MCF 10A (cell line): ENCODE data around the gene NSD1. TPM values are rescaled to one million over a fixed set of nuclear protein-coding genes. Genes with fewer than 3 reads are reported as not detected.

Experiments
- BruUV-seq: library from RNA; stranded (reverse); fragments of 400-500 nt; replicated peaks from 2 replicates; lab custom pipeline; 2021; lab: Mats Ljungman, UMichigan
- CTCF ChIA-PET: fragments of 300-600 bp; sonication (Branson Sonifier 250); formaldehyde crosslinking; extraction: SDS; loops from one replicate; lab custom pipeline; 2021; ENCODE audit warnings: antibody characterized with exemption, inconsistent platforms; lab: Yijun Ruan, JAX
- POLR2A ChIA-PET: fragments of 300-600, 350-650 bp; sonication (Branson Sonifier 250); formaldehyde crosslinking; extraction: SDS; loops from one replicate; lab custom pipeline; 2020; ENCODE audit warnings: antibody characterized with exemption, inconsistent platforms; lab: Yijun Ruan, JAX
- DNase-seq: peaks from one replicate; pipeline ENCODE4 v3.0.0-alpha.2; 2018; ENCODE audit not compliant: unreplicated experiment
- H3K27ac Mint-ChIP-seq: one replicate; pipeline ENCODE4 v1.8.0; 2022; ENCODE audit warnings: mild to moderate bottlenecking, low read depth, mixed read lengths; ENCODE audit not compliant: unreplicated experiment
- H3K27me3 Mint-ChIP-seq: one replicate; pipeline ENCODE4 v1.8.0; 2022; ENCODE audit warnings: mixed read lengths; ENCODE audit not compliant: insufficient read depth, unreplicated experiment
- H3K36me3 Mint-ChIP-seq: one replicate; pipeline ENCODE4 v1.8.0; 2022; ENCODE audit warnings: mild to moderate bottlenecking, moderate library complexity, mixed read lengths; ENCODE audit not compliant: insufficient read depth, unreplicated experiment
- H3K4me1 Mint-ChIP-seq: one replicate; pipeline ENCODE4 v1.8.0; 2022; ENCODE audit warnings: mixed read lengths; ENCODE audit not compliant: insufficient read depth, unreplicated experiment
- H3K4me3 Mint-ChIP-seq: one replicate; pipeline ENCODE4 v1.8.0; 2022; ENCODE audit warnings: mild to moderate bottlenecking, moderate library complexity, mixed read lengths; ENCODE audit not compliant: unreplicated experiment
- H3K9me3 Mint-ChIP-seq: one replicate; pipeline ENCODE4 v1.8.0; 2022; ENCODE audit warnings: mixed read lengths; ENCODE audit not compliant: unreplicated experiment
- CTCF ChIP-seq: fragments of 200-600 bp; IDR thresholded peaks from one replicate; pipeline ENCODE4 v1.8.0; 2022; ENCODE audit warnings: antibody characterized with exemption, mild to moderate bottlenecking; ENCODE audit not compliant: unreplicated experiment
- intact Hi-C: fragments of 100-400 bp; cut with micrococcal nuclease; formaldehyde crosslinking; loops from 2 replicates; pipeline ENCODE4 v1.14.1; 2022
- total RNA-seq: library from RNA; stranded (reverse); gene quantifications from 2 replicates; pipeline ENCODE4 v1.2.3, GENCODE V29; 2022

The NSD1 gene
- total RNA-seq, 1 experiment from 2014 or later, result 110 TPM

- intact Hi-C loops, result no loop called here
- no peak overlapping the region for H3K4me3 Mint-ChIP-seq
- DNase-seq, result no peak
- H3K4me1 Mint-ChIP-seq, result peaks cover 6% of the 10 kb centered on the region
- no peak overlapping the region for H3K27ac Mint-ChIP-seq
- ChIA-PET POLR2A (no interaction called here), CTCF (interaction anchor here (0.7 to 2.5 kb wide), 4 partner anchors 16 to 736 kb away, joined by 3 to 11 read pairs (median 4); no protein-coding TSS in a partner anchor)
- no peak for TF ChIP-seq CTCF
- peaks cover 75% of the 10 kb centered on the region for H3K36me3 Mint-ChIP-seq
- BruUV-seq, result no TSS peak
- H3K27me3 Mint-ChIP-seq, result no peaks in the 10 kb centered on the region
- no peaks in the 10 kb centered on the region for H3K9me3 Mint-ChIP-seq
Observed at GRCh38 chr5:177332896-177333260, 199.3 kb downstream of the NSD1 start.

- CTCF ChIA-PET, result interaction anchor here (0.6 to 2.5 kb wide), 8 partner anchors 15 to 860 kb away, joined by 3 to 11 read pairs (median 4); no protein-coding TSS in a partner anchor
- no peak for TF ChIP-seq CTCF
- no peaks in the 10 kb centered on the region for H3K9me3 Mint-ChIP-seq
- POLR2A ChIA-PET, result interaction anchor here (0.9 kb wide), 1 partner anchor 23 kb away, joined by 4 read pairs; no protein-coding TSS in a partner anchor
- H3K27ac Mint-ChIP-seq, result no peak overlapping the region
- peaks cover 74% of the 10 kb centered on the region for H3K36me3 Mint-ChIP-seq
- H3K4me1 Mint-ChIP-seq, result no peaks in the 10 kb centered on the region
- no peak overlapping the region for H3K4me3 Mint-ChIP-seq
- DNase-seq, result no peak
- intact Hi-C loops, result no loop called here
- H3K27me3 Mint-ChIP-seq, result no peaks in the 10 kb centered on the region
- BruUV-seq, result no TSS peak
Observed at GRCh38 chr5:177333420-177334154, 200.0 kb downstream of the NSD1 start.

GRCh38 chr5:177334155-177334551, 200.6 kb downstream of the NSD1 start:
- H3K4me3 Mint-ChIP-seq, result no peak overlapping the region
- no peaks in the 10 kb centered on the region for H3K27me3 Mint-ChIP-seq
- H3K9me3 Mint-ChIP-seq, result no peaks in the 10 kb centered on the region
- intact Hi-C loops, result no loop called here
- no peak for DNase-seq
- H3K4me1 Mint-ChIP-seq, result no peaks in the 10 kb centered on the region
- POLR2A ChIA-PET, result interaction anchor here (0.9 kb wide), 1 partner anchor 24 kb away, joined by 4 read pairs; no protein-coding TSS in a partner anchor
- peaks cover 74% of the 10 kb centered on the region for H3K36me3 Mint-ChIP-seq
- TF ChIP-seq CTCF, result no peak
- no peak overlapping the region for H3K27ac Mint-ChIP-seq
- CTCF ChIA-PET, result interaction anchor here (0.8 to 2.5 kb wide), 7 partner anchors 16 to 859 kb away, joined by 3 to 11 read pairs (median 4); no protein-coding TSS in a partner anchor
- BruUV-seq, result no TSS peak
